NOMO-1 treated with DMSO at 0.1 percent for 48 hours (cell line): Measurements from ENCODE around the gene LTK.
A peak's percentile ranks its signal among the peaks of the same experiment; 100 is the strongest.

Experiments
- DNase-seq: peaks from one replicate; lab custom pipeline; 2025; ENCODE audit not compliant: unreplicated experiment; lab: John Stamatoyannopoulos, UW

LTK gene

DNA sequence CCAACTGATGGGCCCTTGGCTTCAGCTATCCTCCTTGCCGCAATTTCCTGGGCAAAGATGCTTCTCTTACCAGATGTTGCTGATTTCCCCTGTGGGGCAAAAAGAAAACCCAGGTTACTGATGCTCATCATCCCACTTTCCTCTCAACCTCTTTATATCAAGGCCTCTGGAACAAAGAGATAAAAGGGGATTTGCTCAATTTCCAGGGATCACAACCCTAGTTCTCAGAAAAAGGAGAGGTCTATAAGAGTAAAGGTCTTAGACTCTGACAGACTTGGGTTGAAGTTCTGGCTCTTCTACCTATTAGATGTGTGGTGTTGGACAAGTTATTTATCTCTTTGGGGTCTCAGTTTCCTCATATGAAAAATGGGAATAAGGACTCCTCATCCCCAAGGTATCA is 21.9 kb upstream of the LTK start:
- no peak for DNase-seq

DNA sequence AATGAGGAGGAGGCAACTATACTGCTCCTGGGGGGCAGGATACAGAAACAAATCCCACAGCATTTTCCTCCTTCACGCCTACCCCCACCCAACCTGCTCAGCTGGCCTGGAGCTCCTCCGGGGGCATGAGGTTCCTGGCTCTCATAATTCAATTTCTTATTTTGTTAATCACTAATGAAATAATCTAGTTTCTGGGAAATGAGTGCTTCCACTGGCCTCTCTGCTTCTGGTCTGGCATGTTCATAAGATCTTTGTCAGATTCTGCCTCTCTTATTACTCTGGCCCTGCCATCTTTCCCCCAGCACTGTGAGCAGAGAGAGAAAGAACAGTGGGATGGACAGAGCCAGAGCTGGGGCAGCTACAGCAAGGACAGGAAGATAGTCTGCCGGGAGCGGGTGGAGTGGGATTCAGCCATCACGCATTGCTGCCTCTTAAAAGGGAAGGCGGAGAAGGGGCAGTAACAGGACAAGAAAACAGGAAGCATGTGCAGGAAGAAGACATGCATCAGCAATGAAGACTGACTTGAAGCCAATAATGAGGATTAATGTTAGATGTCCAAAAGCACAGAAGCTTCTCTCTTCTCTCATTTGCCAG is 16.8 kb upstream of the LTK start:
- DNase-seq = no peak

DNA sequence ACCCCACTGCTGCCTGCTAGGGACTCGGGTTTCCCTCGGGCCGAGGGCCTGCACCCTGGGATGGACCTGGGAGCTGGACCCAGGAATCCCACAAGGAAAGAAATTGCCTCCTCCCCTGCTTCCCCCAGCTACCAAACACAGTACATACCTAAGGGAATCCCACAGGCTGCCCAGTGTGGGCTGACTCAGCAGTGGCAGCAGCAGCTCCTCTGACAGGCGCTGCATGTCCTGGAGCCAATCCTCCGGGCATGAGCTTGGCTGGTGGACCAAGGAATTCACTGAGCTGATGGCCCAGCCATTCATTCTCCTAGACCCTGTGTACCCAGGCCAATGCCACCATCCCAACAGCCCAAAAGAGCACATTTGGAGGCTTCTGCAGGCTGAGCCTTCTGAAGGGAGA is 9.5 kb upstream of the LTK start:
- DNase-seq = no peak

DNA sequence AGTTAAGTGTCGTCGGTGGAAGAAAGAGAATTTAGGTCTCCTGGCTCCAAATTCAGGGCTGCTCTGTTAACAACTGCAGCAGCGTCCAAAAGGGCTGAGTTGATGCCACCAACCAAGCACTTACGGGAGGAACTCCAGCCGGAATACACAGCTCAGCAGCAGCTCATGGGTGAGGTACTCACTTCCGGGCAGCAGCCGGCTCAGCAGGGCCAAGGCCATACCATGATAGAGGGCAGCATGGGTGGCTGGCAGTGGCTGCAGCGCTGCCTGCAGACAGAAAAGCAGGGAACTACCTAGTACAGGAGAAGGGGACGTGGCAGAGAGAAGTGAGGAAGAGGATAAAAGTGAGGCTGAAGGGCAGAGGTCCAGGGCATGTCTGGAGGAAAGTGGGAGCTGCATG is 8.0 kb upstream of the LTK start:
- DNase-seq = no peak

DNA sequence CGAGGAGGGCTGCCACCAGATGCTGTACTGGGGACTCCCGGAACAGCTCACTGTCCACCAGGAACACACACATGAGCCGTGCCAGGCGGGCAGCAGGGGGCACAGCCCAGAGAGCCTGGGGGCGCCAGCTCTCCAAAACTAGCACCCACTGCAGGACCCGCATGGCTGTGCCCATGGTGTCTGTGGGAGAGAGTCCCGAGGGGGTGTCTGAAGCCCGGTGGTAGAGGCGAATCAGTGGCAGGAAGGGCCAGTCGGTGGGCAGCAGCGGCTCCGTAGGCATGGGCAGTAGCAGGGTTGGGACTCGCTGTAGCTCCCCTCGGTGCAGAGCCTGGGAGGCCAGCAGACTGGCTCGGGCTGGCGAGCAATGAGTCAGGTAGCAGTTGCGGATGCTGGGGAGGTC is 7.0 kb upstream of the LTK start:
- no peak for DNase-seq

DNA sequence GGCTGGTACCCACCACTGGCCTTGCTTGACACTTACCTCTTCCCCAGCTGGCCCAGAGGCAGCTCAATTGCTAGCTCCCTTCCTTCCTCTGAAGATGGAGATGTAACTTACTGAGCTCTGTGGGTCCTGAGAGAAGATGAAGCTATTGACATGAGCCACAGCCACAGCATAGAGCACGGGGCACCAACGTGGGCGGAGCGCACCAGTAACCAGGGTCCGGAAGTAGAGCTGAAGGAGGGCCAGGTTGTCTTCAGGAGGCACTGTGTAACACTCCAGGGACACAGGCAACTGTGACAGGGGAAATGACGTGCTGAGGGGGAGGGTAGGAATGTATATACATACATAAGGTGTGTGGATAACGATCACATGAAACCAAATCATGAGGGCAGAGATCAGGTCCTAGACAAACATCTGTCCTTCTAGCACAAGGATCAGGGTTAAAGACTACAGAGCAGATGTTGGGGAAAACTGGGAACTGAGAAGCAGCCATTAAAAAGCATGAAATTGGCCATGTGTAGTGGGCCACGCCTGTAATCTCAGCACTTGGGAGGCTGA is 4.3 kb upstream of the LTK start:
- no peak for DNase-seq

DNA sequence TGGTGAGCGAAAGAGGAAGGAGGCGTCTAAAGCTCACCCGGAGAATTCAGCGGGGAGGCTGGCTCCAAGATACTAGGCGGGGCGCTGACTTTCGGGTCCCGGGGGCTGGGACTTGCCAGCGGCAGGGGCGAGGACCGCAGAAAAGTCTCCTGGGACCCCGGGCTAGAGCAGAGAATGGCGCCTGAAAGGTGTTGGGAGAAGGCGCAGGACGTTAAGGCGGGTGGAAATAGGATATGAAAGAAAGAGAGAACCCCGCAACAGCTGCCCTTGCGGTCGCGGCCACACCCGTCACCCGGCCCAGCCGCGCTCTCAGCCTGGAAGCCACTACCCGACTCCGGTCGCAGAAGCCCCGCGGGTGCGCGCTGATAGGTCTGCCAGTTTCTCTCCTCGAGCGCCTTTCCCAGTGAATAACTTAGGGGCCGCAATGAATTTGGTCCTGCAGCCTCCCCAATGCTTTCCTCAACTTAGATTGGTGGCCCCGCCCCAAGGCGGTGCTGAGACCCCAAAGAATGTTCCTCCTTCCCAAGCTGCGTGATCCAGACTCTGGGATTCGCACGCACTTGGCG is 604 bp downstream of the LTK start:
- DNase-seq = peak; percentile 59

DNA sequence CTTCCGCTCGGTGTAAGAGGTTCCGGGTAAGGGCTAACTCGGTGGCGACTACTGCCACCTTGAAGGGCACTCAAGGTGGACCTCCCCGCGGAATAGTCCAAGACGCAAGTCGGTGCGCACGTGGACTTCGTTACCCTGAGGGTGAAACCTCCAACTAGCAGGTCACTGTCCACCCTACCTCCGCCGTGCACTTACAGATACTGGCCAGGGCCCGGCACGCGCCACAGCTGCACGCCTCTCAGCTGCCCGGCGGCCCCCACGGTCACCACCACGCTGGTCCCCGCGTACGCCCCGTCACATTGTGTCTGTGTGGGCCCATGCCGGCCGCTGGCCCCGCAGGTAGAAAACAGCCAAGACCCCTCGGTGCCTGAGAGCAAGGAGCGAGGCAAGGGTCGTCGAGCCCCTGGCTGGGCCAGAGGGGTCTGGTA is 1.1 kb downstream of the LTK start:
- no peak for DNase-seq

DNA sequence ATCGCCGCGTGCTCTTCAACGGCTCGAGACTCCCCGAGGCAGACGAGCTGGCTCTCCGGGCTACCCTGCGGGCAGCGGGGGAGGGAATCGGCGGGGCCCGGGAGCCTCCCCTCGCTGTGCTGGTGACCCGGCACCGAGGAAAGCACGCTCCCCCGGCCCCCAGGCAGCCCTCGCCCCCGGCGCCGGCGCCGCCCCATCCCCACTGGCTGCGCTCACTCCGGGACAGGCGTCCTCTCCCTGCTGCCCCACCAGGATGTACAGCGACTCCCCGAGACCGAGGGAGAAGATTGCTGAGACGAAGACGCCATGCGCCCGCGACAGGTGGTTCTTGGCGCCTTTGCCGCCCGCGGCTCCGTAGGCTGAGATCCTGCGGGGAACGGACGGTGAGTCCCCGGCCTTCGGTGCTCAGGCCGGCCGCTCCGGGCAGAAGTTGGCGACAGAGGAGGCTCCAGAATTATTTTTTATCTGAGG is 1.7 kb downstream of the LTK start:
- DNase-seq = no peak

DNA sequence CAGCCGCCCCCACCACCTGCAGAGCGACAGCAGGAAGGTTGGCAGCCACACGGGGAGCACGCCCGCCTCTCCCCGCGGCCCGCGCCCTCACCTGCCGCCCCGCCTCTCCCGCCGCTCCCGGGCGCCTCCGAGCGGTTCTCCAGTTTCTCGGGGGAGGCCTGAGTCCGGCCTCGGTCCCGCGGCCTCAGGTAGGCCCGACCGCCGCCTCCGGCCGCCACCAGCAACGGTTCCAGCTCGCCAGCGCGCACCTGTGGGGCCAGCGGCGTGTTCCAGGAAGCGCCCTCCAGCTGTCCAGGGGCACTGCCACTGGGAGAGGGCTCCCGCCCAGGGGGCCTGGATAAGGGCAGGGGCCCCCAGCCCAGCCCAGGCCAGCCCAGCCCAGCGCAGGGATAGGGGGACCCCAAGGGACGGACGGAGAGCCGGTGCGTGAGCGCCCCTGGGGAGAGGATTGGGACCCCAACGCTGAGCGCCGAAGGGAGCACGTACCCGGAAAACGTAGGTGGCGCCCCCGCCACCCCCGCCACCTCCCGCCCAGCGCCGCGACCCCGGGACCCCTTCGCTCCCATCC is 2.2 kb downstream of the LTK start:
- DNase-seq = no peak

DNA sequence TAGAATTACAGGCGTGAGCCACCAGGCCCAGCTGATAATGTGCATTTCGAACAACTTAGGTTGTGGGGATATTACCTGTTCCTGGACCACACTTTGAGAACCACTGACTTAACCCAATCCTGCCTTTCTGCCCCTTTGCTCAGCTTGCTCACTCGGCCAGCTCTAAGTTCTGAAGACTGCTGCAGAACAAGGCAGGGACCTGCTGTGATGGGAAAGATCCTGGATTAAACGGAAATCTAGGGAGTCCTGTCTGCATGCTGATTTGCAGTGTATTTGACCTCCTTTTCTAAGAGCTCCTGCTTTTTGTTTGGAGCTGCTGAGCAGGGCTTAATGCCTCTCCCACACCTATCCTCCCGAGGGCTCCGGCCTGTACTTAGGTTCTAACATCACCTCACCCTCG is 2.9 kb downstream of the LTK start:
- DNase-seq = no peak

DNA sequence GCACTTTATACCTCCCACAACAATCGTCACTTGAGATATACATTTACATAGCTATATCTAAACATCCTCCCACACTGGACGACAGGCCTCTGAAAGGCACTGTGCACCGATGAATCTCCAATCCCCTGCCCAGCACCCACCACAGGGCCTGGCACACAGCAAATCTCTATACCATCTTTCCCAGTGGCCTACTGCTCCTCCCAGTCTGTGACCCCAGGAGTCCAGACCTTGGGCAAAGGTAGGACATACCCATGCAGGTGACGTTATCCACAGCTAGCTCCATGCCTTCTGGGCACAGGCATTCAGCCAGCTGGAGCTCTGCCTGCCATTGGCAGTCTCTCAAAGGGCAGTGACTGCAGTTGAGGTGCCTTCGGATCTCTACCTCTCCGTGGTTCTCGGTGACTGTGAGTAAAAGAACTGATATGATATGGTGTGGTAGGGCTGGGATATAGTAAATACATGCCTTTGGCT is 5.8 kb downstream of the LTK start:
- no peak for DNase-seq

DNA sequence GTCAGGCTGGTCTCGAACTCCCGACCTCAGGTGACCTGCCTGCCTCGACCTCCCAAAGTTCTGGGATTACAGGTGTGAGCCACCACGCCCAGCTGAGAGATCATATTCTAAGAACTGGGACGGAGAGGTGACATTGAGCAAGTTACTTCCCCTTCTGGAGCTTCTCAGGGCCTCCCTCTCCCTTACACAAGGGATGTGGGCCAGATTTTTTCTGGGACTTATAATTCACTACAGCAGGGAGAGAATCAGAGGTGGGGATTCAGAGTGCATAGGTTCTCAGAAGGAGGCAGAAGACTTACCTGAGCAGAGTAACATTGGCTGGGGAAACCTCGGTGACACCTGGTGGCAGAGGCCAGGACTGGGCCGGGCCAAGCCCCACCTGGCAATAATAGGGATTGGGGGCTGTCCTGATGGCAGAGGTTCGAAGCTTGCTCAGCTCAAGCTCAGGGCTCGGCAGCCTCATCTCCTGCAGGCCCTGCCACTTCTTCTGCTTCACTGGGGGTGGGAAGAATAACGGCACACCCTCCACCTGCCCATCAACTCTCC is 6.8 kb downstream of the LTK start:
- DNase-seq = peak; percentile 15

DNA sequence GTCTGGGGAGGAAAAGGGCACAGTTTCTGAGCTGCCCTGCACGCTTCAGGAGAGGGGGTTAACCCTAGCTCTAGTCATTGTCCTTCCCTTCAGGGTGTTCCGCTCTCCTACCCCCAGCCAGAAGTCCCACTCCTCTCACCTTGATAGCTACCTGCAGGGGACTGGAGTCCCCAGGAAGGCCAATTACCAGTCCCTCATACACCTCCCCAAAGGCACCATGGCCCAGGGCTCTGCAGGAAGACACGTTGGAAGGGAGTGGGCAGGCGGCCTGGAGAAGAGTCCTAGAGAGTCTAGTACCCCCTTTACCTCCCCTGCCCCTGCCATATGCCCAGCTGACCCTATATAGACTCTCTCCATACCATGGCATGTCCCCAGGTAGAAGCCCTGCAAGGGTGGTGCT is 7.9 kb downstream of the LTK start:
- DNase-seq = no peak

DNA sequence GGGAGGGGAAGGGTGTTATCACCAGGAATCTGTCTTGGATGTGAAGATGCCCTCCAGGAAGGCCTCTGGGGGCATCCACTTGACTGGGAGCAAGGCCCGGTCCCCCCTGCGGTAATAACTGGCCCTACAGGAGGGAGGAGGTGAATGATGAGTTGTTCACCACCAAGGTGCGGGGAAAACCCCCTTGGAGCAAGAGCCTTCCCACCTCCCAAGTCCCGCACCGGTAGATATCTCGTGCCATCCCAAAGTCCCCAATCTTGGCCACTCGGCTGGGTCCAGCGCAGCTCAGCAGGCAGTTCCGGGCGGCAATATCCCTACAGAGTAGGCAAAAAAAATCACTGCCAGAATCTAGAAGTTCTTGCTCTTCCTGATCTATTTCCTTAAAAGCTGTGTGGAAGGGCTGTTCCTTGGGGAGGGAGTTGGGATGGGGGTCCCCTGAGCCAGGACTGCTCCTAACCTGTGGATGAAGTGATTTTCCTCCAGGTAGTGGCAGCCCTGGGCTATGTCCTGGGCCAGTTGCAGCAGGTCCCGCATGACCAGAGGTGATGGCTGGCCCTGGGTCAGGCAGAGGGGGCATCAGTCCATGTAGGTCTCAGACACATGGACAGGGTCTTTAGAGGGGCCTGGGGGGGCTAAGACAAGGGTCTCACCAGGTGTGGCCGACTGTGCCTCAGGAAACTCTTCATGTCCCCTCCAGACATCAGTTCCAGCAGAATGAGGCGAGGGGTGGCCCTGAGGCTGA is 8.7 kb downstream of the LTK start:
- no peak for DNase-seq

DNA sequence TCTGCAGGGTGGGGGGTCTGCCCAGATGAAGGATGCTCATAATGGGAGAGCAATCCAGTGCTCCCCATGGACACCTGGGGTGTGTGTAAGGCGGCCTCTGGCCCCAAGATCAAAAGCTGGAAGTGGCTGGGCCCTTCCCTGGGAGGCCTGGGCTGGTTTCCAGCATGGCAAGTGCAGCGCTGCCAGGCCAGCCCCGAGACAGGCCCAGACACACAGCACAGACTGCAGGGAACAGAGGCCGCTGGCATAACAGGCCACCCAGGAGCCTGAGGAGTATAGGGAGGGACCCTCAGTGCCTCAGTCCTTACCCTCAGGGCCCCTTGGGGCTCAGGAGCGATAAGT is 10.0 kb downstream of the LTK start:
- no peak for DNase-seq

DNA sequence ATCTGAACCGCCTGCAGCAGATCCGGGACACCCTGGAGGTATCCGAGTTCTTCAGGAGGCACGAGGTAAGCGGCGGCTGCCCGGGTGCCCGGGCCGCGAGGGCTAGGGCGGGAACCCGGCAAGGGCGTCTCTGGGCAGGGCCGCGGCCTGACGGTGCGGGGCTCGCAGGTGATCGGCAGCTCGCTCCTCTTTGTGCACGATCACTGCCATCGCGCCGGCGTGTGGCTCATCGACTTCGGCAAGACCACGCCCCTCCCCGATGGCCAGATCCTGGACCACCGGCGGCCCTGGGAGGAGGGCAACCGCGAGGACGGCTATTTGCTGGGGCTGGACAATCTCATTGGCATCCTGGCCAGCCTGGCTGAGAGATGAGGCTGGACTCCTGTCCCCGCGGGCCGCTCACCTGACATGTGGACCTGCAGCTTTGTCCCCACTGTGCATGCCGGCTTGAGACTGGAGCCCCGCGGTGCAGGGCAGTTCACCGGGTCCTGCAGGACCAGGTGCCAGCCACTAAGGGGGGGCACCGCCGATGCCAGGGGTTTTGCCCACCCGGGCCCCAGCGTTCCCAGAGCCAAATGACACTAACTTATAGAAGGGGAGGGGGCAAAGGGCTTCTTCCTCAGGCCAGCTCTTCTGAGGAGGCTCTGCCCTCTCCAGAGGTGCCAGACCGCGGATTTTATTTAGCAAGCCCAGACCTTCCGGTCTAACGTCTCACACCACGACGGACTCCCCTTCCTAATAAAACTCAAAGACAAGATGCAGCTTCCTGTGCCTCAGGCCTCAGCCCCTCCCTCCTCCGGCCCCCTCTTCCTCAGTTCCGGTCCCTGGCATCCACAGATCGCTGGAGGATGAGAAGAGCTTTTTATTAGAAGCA is 10.6 kb downstream of the LTK start:
- peak; percentile 53 for DNase-seq

DNA sequence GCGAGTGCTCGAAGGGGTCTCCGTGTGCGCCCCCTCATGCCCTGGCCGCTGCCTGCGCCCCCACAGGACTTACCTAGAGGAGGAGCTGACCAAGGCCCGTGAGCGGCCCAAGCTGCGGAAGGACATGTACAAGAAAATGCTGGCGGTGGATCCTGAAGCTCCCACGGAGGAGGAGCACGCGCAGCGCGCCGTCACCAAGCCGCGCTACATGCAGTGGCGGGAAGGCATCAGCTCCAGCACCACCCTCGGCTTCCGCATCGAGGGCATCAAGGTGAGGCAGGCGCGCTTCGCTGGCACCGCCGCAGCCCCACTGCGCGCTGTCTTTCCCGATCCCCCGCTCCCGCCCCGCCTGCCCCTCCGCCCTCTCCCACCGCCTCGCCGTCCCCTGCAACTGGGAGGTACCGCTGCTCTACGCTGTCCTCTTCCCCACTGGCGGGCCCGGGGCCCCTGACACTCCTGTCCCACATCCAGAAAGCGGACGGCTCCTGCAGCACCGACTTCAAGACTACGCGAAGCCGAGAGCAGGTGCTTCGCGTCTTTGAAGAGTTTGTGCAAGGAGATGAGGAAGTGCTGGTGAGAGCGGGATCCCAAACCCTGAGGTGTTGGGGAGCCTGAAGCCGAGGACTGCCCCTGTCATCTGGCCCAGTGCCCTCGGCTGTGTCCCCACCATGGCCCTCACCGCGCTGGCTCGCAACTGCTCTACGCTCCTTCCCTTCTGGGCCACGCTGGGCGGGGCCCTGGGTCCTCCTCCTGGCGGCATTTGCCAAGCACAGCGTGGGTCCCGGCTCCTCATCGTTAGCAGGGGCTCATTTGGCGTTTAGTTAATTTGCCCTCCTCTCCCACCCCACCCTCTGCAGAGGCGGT is 11.5 kb downstream of the LTK start:
- peak; percentile 38 for DNase-seq

DNA sequence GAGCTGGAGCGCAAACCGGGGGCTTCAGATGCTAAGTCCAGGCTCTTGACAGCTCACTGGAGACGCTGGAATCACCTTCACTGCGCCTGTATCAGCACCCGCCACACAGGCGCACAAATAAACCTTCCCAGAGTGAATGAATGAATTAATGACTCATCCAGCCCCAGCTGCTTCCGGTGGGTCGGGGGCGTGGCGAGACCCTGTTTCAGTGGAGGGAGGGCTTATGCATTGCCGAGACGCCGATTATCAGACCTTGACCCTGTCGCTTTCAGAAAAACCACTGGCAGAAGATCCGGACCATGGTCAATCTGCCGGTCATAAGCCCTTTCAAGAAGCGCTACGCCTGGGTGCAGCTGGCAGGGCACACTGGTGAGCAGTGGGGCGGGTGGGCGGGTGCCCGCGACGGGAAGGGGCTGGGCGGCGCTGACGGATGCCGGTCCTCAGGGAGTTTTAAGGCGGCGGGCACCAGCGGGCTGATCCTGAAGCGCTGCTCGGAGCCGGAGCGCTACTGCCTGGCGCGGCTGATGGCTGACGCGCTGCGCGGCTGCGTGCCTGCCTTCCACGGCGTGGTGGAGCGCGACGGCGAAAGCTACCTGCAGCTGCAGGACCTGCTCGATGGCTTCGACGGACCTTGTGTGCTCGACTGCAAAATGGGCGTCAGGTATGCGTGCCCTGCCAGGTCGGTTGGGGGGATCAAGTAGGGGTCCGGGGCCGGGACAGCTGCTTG is 12.3 kb downstream of the LTK start:
- no peak for DNase-seq
